CD4-positive, alpha-beta T cell (primary cell): ENCODE measurements around the gene GALNT18. TPM values are rescaled to one million over a fixed set of nuclear protein-coding genes. Genes with fewer than 3 reads are reported as not detected.

Experiments used
- ATAC-seq: fragments of 200-7000 bp; cut with Tn5 transposase; one replicate; pipeline ENCODE4 v1.10.0; 2022; ENCODE audit warnings: mild to moderate bottlenecking; ENCODE audit not compliant: poor library complexity
- CTCF ChIA-PET: fragments of 350-600 bp; sonication (Branson Sonifier 250); formaldehyde crosslinking; loops from one replicate; lab custom pipeline; 2021; ENCODE audit warnings: antibody characterized with exemption, inconsistent platforms; lab: Charles Lee
- POLR2A ChIA-PET: fragments of 350-600 bp; sonication (Branson Sonifier 250); formaldehyde crosslinking; loops from one replicate; lab custom pipeline; 2021; ENCODE audit warnings: antibody characterized with exemption, inconsistent platforms; lab: Charles Lee
- DNase-seq, 14 experiments: peaks; one replicate each; pipeline ENCODE4 v3.0.0-alpha.2; 2013 to 2020; ENCODE audit warnings: mixed read lengths in 2 of 14
- H3K27ac ChIP-seq, 2 donors: one replicate each; pipeline versions ENCODE4 v1.5.1 to v1.7.0; 2013; ENCODE audit warnings: low read length in 2 of 2, low read depth in 1 of 2, mild to moderate bottlenecking in 1 of 2
- H3K27me3 ChIP-seq, 2 experiments: 1 replicate in 1 of 2; 2 replicates in 1 of 2; pipeline versions ENCODE4 v1.6.1 to v1.7.0; 2013; ENCODE audit warnings: low read length in 2 of 2, control low read depth in 1 of 2, mild to moderate bottlenecking in 1 of 2, moderate library complexity in 1 of 2; ENCODE audit not compliant: insufficient read depth in 2 of 2, control insufficient read depth in 1 of 2
- H3K36me3 ChIP-seq: one replicate; pipeline ENCODE4 v1.6.1; 2013; ENCODE audit warnings: low read length, control low read depth; ENCODE audit not compliant: insufficient read depth
- H3K4me1 ChIP-seq: one replicate; pipeline ENCODE4 v1.6.1; 2013; ENCODE audit warnings: low read length, control low read depth; ENCODE audit not compliant: insufficient read depth
- H3K4me3 ChIP-seq: one replicate; pipeline ENCODE4 v1.5.1; 2013; ENCODE audit warnings: mild to moderate bottlenecking, low read length, moderate library complexity
- H3K9me3 ChIP-seq, 2 experiments: 1 replicate in 1 of 2; 2 replicates in 1 of 2; pipeline versions ENCODE4 v1.6.1 to v1.7.0; 2013; ENCODE audit warnings: low read length in 2 of 2, mild to moderate bottlenecking in 2 of 2, control low read depth in 1 of 2, moderate library complexity in 1 of 2; ENCODE audit not compliant: control insufficient read depth in 1 of 2, insufficient read depth in 1 of 2
- H3K27ac Mint-ChIP-seq: one replicate; pipeline ENCODE4 v1.8.0; 2020; ENCODE audit warnings: mixed read lengths
- H3K27me3 Mint-ChIP-seq: one replicate; pipeline ENCODE4 v1.8.0; 2021; ENCODE audit warnings: mixed read lengths
- H3K36me3 Mint-ChIP-seq: one replicate; pipeline ENCODE4 v1.8.0; 2021; ENCODE audit warnings: low read depth, mixed read lengths
- H3K4me1 Mint-ChIP-seq: one replicate; pipeline ENCODE4 v1.8.0; 2021; ENCODE audit warnings: low read depth, mixed read lengths
- H3K4me3 Mint-ChIP-seq: one replicate; pipeline ENCODE4 v1.8.0; 2020; ENCODE audit warnings: mild to moderate bottlenecking, mixed read lengths
- H3K9me3 Mint-ChIP-seq: one replicate; pipeline ENCODE4 v1.8.0; 2020; ENCODE audit warnings: mixed read lengths
- CTCF ChIP-seq: fragments of 200-600 bp; IDR thresholded peaks from one replicate; pipeline ENCODE4 v1.8.0; 2022; ENCODE audit warnings: antibody characterized with exemption, mild to moderate bottlenecking
- intact Hi-C, 2 experiments: fragments of 100-400 bp; cut with DNase I in 1 of 2; cut with micrococcal nuclease in 1 of 2; formaldehyde crosslinking; loops; one replicate each; pipeline versions ENCODE4 v1.15.1 to v1.9.0; 2023 to 2025; cut with DNase I, micrococcal nuclease
- total RNA-seq, 174 experiments: library from RNA in 2 of 174; stranded (reverse) in 2 of 174; gene quantifications; one replicate each; pipeline ENCODE4 v1.2.3 and lab custom pipeline; 2021 to 2026

GALNT18 gene
- total RNA-seq, 2 experiments from 2014 or later: 0.08 TPM; not detected in 1

GRCh38 chr11:11531131-11531908, 90.5 kb downstream of the GALNT18 start:
- ATAC-seq (no peak), DNase-seq (no peak)
- Histone ChIP-seq H3K27ac (no peak overlapping the region), H3K9me3 (no peaks in the 10 kb centered on the region), H3K4me1 (no peaks in the 10 kb centered on the region), H3K27me3 (no peaks in the 10 kb centered on the region), H3K4me3 (no peak overlapping the region), H3K36me3 (no peaks in the 10 kb centered on the region)
- no peaks in the 10 kb centered on the region for H3K9me3 Mint-ChIP-seq
- CTCF ChIA-PET: no interaction called here
- H3K27ac Mint-ChIP-seq: no peak overlapping the region
- no peaks in the 10 kb centered on the region for H3K4me1 Mint-ChIP-seq
- H3K27me3 Mint-ChIP-seq: peaks cover 4% of the 10 kb centered on the region
- TF ChIP-seq CTCF: no peak
- intact Hi-C loops: no loop called here
- POLR2A ChIA-PET: no interaction called here
- H3K36me3 Mint-ChIP-seq: no peaks in the 10 kb centered on the region
- no peak overlapping the region for H3K4me3 Mint-ChIP-seq

- Mint-ChIP-seq H3K4me3 (no peak overlapping the region), H3K27me3 (no peaks in the 10 kb centered on the region), H3K4me1 (no peaks in the 10 kb centered on the region), H3K36me3 (no peaks in the 10 kb centered on the region), H3K27ac (no peak overlapping the region), H3K9me3 (no peaks in the 10 kb centered on the region)
- DNase-seq: no peak
- ChIA-PET CTCF (no interaction called here), POLR2A (no interaction called here)
- H3K36me3 ChIP-seq: no peaks in the 10 kb centered on the region
- no peaks in the 10 kb centered on the region for H3K27me3 ChIP-seq
- intact Hi-C loops: no loop called here
- no peak overlapping the region for H3K4me3 ChIP-seq
- no peak overlapping the region for H3K27ac ChIP-seq
- no peaks in the 10 kb centered on the region for H3K4me1 ChIP-seq
- no peak for TF ChIP-seq CTCF
- ATAC-seq: no peak
- no peaks in the 10 kb centered on the region for H3K9me3 ChIP-seq
Observed at GRCh38 chr11:11528986-11529385, 92.8 kb downstream of the GALNT18 start.

- H3K27me3 Mint-ChIP-seq: peaks cover 12% of the 10 kb centered on the region
- H3K27ac Mint-ChIP-seq: no peak overlapping the region
- CTCF ChIA-PET: interaction anchor here (0.7 kb wide), 1 partner anchor 41 kb away, joined by 4 read pairs; no protein-coding TSS in a partner anchor
- no peaks in the 10 kb centered on the region for H3K4me1 ChIP-seq
- TF ChIP-seq CTCF: no peak
- H3K9me3 ChIP-seq: no peaks in the 10 kb centered on the region
- H3K4me1 Mint-ChIP-seq: no peaks in the 10 kb centered on the region
- no peaks in the 10 kb centered on the region for H3K36me3 Mint-ChIP-seq
- H3K9me3 Mint-ChIP-seq: no peaks in the 10 kb centered on the region
- intact Hi-C loops: no loop called here
- no peaks in the 10 kb centered on the region for H3K36me3 ChIP-seq
- no peak for DNase-seq
- no peak overlapping the region for H3K4me3 ChIP-seq
- ATAC-seq: no peak
- POLR2A ChIA-PET: interaction anchor here (0.6 kb wide), 1 partner anchor 736 kb away, joined by 3 read pairs; no protein-coding TSS in a partner anchor
- no peak overlapping the region for H3K4me3 Mint-ChIP-seq
- no peaks in the 10 kb centered on the region for H3K27me3 ChIP-seq
- no peak overlapping the region for H3K27ac ChIP-seq
Observed at GRCh38 chr11:11525283-11525682, 96.5 kb downstream of the GALNT18 start.
